HG03469 (cell line): Measurements from ENCODE around the gene CLK2.
"Not testable (repeated sequence)": the region's sequence is repeated elsewhere in the genome, so short reads cannot be mapped to it uniquely, and the experiment has no call there.

Experiments used
- ATAC-seq: cut with Tn5 transposase; IDR thresholded peaks from one replicate; pipeline ENCODE4 v1.9.1; 2021; ENCODE audit warnings: mild to moderate bottlenecking, moderate library complexity, moderate number of reproducible peaks; ENCODE audit not compliant: unreplicated experiment

The CLK2 gene

DNA sequence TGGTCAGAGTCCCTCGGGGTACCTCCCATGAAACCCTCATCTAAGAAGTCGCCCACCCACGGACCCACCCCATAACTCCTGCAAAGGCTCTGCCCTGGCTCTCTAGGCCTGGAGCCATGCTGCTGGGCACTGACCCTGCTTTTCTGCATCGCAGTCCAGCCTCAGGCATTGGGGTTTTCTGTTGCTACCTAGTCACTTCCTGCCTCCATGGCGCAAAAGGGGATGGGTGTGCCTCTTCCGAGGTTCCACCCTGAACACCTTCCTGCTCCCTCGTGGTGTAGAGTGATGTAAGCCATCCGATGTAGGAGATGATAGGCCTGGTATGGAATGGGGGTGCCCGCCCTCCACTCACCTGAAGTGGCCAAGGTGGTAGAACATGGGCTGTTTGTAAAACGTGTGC is 58.6 kb downstream of the CLK2 start:
- ATAC-seq, result not testable (repeated sequence)
